Neural crest cell (in vitro differentiated cells): Measurements from ENCODE around the gene TBC1D25. TPM values are rescaled to one million over a fixed set of nuclear protein-coding genes. Genes with fewer than 3 reads are reported as not detected.
A peak's percentile ranks its signal among the peaks of the same experiment; 100 is the strongest.

ENCODE experiments used
- DNase-seq: peaks from one replicate; pipeline ENCODE4 v3.0.0; 2021; ENCODE audit warnings: low read depth, mixed read lengths, low spot score
- H3K27ac Mint-ChIP-seq: one replicate; pipeline ENCODE4 v1.8.0; 2021; ENCODE audit warnings: mild to moderate bottlenecking, mixed read lengths; ENCODE audit not compliant: unreplicated experiment
- H3K27me3 Mint-ChIP-seq: 2 replicates; pipeline ENCODE4 v1.8.0; 2021; ENCODE audit warnings: low read depth, mild to moderate bottlenecking, mixed read lengths
- H3K36me3 Mint-ChIP-seq: 2 replicates; pipeline ENCODE4 v1.8.0; 2021; ENCODE audit warnings: low read depth, mild to moderate bottlenecking, mixed read lengths
- H3K4me1 Mint-ChIP-seq: 2 replicates; pipeline ENCODE4 v1.8.0; 2021; ENCODE audit warnings: mixed read lengths
- H3K4me3 Mint-ChIP-seq: one replicate; pipeline ENCODE4 v1.8.0; 2021; ENCODE audit warnings: mild to moderate bottlenecking, mixed read lengths
- H3K9me3 Mint-ChIP-seq: 2 replicates; pipeline ENCODE4 v1.8.0; 2021; ENCODE audit warnings: mixed read lengths
- CTCF ChIP-seq: fragments of 200-600 bp; sonication (generic); conservative IDR thresholded peaks from 2 replicates; pipeline ENCODE4 v1.5.0; 2021; ENCODE audit warnings: antibody characterized with exemption, mild to moderate bottlenecking
- total RNA-seq: library from RNA; stranded (reverse); gene quantifications from 2 replicates; pipeline ENCODE4 v1.2.1, GENCODE V29; 2021

TBC1D25 gene
- total RNA-seq, 1 donor from 2014 or later: 12.0 TPM

- peaks cover 15% of the 10 kb centered on the region for H3K4me1 Mint-ChIP-seq
- no peaks in the 10 kb centered on the region for H3K27me3 Mint-ChIP-seq
- H3K36me3 Mint-ChIP-seq: peaks cover 3% of the 10 kb centered on the region
- no peak for TF ChIP-seq CTCF
- no peak overlapping the region for H3K27ac Mint-ChIP-seq
- H3K4me3 Mint-ChIP-seq: peak overlapping the region; percentile 72
- DNase-seq: no peak
- H3K9me3 Mint-ChIP-seq: no peaks in the 10 kb centered on the region
Observed at GRCh38 chrX:48507246-48507645, 32.3 kb upstream of the TBC1D25 start.

GRCh38 chrX:48508400-48509244 lies 30.9 kb upstream of the TBC1D25 start, which contains the start of gene PORCN:
PORCN (plus strand) TSS chrX:48508992; CDS start chrX:48509821, 829 bp downstream.
- H3K36me3 Mint-ChIP-seq: peaks cover 3% of the 10 kb centered on the region
- peak within 1 kb of the TSS; percentile 87 for H3K27ac Mint-ChIP-seq
- H3K9me3 Mint-ChIP-seq: no peaks in the 10 kb centered on the region
- peak; percentile 56 for DNase-seq
- H3K4me3 Mint-ChIP-seq: peak within 1 kb of the TSS; percentile 91
- no peaks in the 10 kb centered on the region for H3K27me3 Mint-ChIP-seq
- no peak for TF ChIP-seq CTCF
- peaks cover 15% of the 10 kb centered on the region for H3K4me1 Mint-ChIP-seq

GRCh38 chrX:48509245-48509590 lies 30.3 kb upstream of the TBC1D25 start:
- no peaks in the 10 kb centered on the region for H3K9me3 Mint-ChIP-seq
- H3K36me3 Mint-ChIP-seq: peaks cover 3% of the 10 kb centered on the region
- H3K27ac Mint-ChIP-seq: no peak overlapping the region
- H3K4me1 Mint-ChIP-seq: peaks cover 15% of the 10 kb centered on the region
- peak overlapping the region; percentile 91 for H3K4me3 Mint-ChIP-seq
- no peaks in the 10 kb centered on the region for H3K27me3 Mint-ChIP-seq
- TF ChIP-seq CTCF: no peak
- no peak for DNase-seq

- TF ChIP-seq CTCF: no peak
- Mint-ChIP-seq H3K4me1 (peaks cover 15% of the 10 kb centered on the region), H3K9me3 (no peaks in the 10 kb centered on the region), H3K36me3 (peaks cover 3% of the 10 kb centered on the region), H3K27ac (peak overlapping the region; percentile 87), H3K4me3 (peak overlapping the region; percentile 91), H3K27me3 (no peaks in the 10 kb centered on the region)
- DNase-seq: no peak
Observed at GRCh38 chrX:48509619-48510018, 29.9 kb upstream of the TBC1D25 start.

GRCh38 chrX:48511560-48511959 lies 28.0 kb upstream of the TBC1D25 start:
- DNase-seq: no peak
- Mint-ChIP-seq H3K27me3 (no peaks in the 10 kb centered on the region), H3K27ac (no peak overlapping the region), H3K4me3 (peak overlapping the region; percentile 68), H3K36me3 (peaks cover 8% of the 10 kb centered on the region), H3K9me3 (no peaks in the 10 kb centered on the region), H3K4me1 (peaks cover 15% of the 10 kb centered on the region)
- peak; percentile 35 for TF ChIP-seq CTCF
